ENCODE measurements around the gene RNF31. TPM values are rescaled to one million over a fixed set of nuclear protein-coding genes. Genes with fewer than 3 reads are reported as not detected.
A peak's percentile ranks its signal among the peaks of the same experiment; 100 is the strongest.

RNF31 gene
- total and polyA plus RNA-seq, 2 of the 13 experiments (the other 11 are each of a cell fraction or from before 2014, with no cell fraction given) = 48.2 to 86.8 TPM

DNA sequence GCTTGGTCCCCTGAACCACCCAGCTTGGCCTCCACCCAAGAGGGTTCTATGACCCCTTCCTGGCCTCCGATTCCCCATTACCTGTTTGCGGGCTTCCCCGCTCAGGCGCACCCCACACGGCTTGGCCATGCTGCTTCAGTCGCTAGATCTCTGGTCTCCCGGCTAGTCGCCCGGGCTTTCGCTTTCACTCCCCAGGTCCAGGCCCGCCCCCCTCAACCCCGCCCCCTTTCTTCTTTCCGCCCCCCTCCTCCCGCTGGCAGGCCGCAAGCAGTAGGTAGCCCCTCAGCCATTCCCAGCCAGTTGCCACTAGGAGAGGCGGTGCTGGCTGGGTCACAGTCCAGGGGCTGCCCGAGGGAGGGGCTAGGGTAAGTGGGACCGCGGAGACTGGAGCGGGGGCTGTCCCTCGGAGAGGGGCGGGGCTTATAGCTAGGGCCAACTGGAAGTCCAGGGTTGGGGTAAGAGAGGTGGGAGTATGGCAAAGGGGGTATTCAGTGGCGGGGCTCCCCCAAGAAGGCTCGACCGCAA is 783 bp upstream of the RNF31 start, which contains the start of gene PSME2 (continued):
- TF ChIP-seq, protein P1, sequence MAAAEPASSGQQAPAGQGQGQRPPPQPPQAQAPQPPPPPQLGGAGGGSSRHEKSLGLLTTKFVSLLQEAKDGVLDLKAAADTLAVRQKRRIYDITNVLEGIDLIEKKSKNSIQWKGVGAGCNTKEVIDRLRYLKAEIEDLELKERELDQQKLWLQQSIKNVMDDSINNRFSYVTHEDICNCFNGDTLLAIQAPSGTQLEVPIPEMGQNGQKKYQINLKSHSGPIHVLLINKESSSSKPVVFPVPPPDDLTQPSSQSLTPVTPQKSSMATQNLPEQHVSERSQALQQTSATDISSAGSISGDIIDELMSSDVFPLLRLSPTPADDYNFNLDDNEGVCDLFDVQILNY (CRISPR knock-in tag; conservative IDR thresholded peaks at IDR 0.05) = 0 out of 2 replicates have a peak, but pooled peaks have one; percentile 17
- TF ChIP-seq CHD2 (IDR thresholded peaks at IDR 0.05; ENCODE audit: low read depth, low read length) = peak; percentile 59
- TF ChIP-seq ZSCAN20 (CRISPR knock-in tag; IDR thresholded peaks at IDR 0.05; ENCODE audit: borderline replicate concordance) = peak; percentile 83; the same call in 1 of the 2 replicates
- TF ChIP-seq MEIS1 (CRISPR knock-in tag; IDR thresholded peaks at IDR 0.05; ENCODE audit: borderline replicate concordance) = no peak
- no peak for TF ChIP-seq CENPX (CRISPR knock-in tag; IDR thresholded peaks at IDR 0.05)
- no peak; the same call in none of the 2 replicates for TF ChIP-seq DNMT3B (CRISPR knock-in tag; conservative IDR thresholded peaks at IDR 0.05)
- peak; percentile 54; the same call in 1 of the 2 replicates for TF ChIP-seq GATAD1 (CRISPR knock-in tag; IDR thresholded peaks at IDR 0.05)
- TF ChIP-seq TBL1XR1 (IDR thresholded peaks at IDR 0.05; ENCODE audit: borderline replicate concordance, low read length, partially characterized antibody) = no peak
- 0 out of 2 replicates have a peak, but pooled peaks have one; percentile 25 for TF ChIP-seq STAT5B (CRISPR knock-in tag; IDR thresholded peaks at IDR 0.05)
- TF ChIP-seq ZZZ3 (CRISPR knock-in tag; IDR thresholded peaks at IDR 0.05; ENCODE audit: borderline replicate concordance) = peak; percentile 23
- no peak for TF ChIP-seq NBN (conservative IDR thresholded peaks at IDR 0.05)
- TF ChIP-seq THAP11 (CRISPR knock-in tag; IDR thresholded peaks at IDR 0.05) = peak; percentile 64; the same call in 1 of the 2 replicates
- TF ChIP-seq, protein P2, sequence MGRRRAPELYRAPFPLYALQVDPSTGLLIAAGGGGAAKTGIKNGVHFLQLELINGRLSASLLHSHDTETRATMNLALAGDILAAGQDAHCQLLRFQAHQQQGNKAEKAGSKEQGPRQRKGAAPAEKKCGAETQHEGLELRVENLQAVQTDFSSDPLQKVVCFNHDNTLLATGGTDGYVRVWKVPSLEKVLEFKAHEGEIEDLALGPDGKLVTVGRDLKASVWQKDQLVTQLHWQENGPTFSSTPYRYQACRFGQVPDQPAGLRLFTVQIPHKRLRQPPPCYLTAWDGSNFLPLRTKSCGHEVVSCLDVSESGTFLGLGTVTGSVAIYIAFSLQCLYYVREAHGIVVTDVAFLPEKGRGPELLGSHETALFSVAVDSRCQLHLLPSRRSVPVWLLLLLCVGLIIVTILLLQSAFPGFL (CRISPR knock-in tag; IDR thresholded peaks at IDR 0.05) = no peak
- TF ChIP-seq EEA1 (CRISPR knock-in tag; IDR thresholded peaks at IDR 0.05; ENCODE audit: borderline replicate concordance) = peak; percentile 91
- peak; percentile 90 for TF ChIP-seq PTBP1 (IDR thresholded peaks at IDR 0.05; ENCODE audit: low read depth, low read length, poor library complexity, severe bottlenecking)
- TF ChIP-seq ETV5 (CRISPR knock-in tag; IDR thresholded peaks at IDR 0.05; ENCODE audit: borderline replicate concordance) = 0 out of 2 replicates have a peak, but pooled peaks have one; percentile 6
- TF ChIP-seq TCF7L2 (IDR thresholded peaks at IDR 0.05; ENCODE audit: low read depth, low read length) = no peak
- peak; percentile 89 for TF ChIP-seq SAFB2 (CRISPR knock-in tag; IDR thresholded peaks at IDR 0.05; ENCODE audit: borderline replicate concordance, low read depth)
- TF ChIP-seq MTA3 (CRISPR knock-in tag; IDR thresholded peaks at IDR 0.05) = 0 out of 2 replicates have a peak, but pooled peaks have one; percentile 86
- TF ChIP-seq FOXJ3 (CRISPR knock-in tag; IDR thresholded peaks at IDR 0.05; ENCODE audit: borderline replicate concordance) = no peak
- TF ChIP-seq, protein P3, sequence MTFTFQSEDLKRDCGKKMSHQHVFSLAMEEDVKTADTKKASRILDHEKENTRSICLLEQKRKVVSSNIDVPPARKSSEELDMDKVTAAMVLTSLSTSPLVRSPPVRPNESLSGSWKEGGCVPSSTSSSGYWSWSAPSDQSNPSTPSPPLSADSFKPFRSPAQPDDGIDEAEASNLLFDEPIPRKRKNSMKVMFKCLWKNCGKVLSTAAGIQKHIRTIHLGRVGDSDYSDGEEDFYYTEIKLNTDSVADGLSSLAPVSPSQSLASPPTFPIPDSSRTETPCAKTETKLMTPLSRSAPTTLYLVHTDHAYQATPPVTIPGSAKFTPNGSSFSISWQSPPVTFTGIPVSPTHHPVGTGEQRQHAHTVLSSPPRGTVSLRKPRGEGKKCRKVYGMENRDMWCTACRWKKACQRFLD (CRISPR knock-in tag; IDR thresholded peaks at IDR 0.05; ENCODE audit: borderline replicate concordance) = peak; percentile 93; the same call in 1 of the 2 replicates
- TF ChIP-seq TMF1 (CRISPR knock-in tag; IDR thresholded peaks at IDR 0.05; ENCODE audit: low read depth) = peak; percentile 18; the same call in 1 of the 2 replicates
- TF ChIP-seq ZNF383 (CRISPR knock-in tag; IDR thresholded peaks at IDR 0.05; ENCODE audit: borderline replicate concordance) = no peak
- no peak for TF ChIP-seq DMAP1 (CRISPR knock-in tag; IDR thresholded peaks at IDR 0.05)
- TF ChIP-seq, protein P4, sequence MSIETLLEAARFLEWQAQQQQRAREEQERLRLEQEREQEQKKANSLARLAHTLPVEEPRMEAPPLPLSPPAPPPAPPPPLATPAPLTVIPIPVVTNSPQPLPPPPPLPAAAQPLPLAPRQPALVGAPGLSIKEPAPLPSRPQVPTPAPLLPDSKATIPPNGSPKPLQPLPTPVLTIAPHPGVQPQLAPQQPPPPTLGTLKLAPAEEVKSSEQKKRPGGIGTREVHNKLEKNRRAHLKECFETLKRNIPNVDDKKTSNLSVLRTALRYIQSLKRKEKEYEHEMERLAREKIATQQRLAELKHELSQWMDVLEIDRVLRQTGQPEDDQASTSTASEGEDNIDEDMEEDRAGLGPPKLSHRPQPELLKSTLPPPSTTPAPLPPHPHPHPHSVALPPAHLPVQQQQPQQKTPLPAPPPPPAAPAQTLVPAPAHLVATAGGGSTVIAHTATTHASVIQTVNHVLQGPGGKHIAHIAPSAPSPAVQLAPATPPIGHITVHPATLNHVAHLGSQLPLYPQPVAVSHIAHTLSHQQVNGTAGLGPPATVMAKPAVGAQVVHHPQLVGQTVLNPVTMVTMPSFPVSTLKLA (IDR thresholded peaks at IDR 0.05) = peak; percentile 67
- TF ChIP-seq ZNF556 (CRISPR knock-in tag; IDR thresholded peaks at IDR 0.05; ENCODE audit: borderline replicate concordance) = peak; percentile 88

Measured in HepG2 (cell line).